Superior temporal gyrus (tissue), 1 donor: ENCODE results near the gene ARAP3.

ENCODE experiments used
- DNase-seq: peaks from one replicate; pipeline ENCODE4 v3.0.0-alpha.2; 2016; ENCODE audit errors: extremely low spot score

Gene ARAP3

DNA sequence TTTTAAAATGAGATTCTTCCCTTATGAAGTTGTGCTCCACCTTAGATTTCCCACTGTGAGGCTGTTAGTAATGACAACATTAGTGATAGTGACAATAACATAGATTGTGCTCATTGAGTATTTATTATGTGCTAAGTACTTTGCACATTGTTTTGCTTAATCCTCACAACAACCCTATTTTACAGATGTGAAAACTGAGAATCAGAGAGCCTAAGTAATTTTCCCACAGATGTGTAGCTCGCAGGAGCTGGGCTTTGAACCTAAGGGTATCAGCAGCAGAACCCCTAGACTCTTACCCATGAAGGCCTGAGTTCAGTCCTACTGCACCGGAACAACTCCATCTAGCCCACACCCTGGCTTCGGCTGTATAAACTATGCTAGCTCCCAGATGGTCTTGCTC lies 15.6 kb upstream of the ARAP3 start:
- no peak for DNase-seq

DNA sequence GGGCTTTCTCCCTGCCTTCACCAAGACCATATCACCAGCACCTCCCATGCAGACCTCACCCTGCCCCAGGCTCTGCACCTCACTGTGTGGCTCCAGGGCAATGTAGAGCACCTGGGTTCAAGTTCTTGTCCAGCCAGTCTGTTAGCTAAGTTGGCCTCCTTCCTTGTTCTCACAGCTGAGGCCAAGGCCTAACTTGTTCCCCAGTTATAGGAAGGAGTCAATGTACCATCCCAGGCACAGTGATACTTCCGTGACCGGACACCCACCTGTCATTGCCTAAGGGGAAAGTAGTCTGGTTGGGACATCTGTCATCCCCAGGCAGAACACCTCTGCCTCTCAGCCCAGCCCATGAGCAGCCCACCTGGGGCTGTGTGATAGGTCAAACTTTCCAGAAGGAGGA lies 14.4 kb upstream of the ARAP3 start:
- DNase-seq = no peak

DNA sequence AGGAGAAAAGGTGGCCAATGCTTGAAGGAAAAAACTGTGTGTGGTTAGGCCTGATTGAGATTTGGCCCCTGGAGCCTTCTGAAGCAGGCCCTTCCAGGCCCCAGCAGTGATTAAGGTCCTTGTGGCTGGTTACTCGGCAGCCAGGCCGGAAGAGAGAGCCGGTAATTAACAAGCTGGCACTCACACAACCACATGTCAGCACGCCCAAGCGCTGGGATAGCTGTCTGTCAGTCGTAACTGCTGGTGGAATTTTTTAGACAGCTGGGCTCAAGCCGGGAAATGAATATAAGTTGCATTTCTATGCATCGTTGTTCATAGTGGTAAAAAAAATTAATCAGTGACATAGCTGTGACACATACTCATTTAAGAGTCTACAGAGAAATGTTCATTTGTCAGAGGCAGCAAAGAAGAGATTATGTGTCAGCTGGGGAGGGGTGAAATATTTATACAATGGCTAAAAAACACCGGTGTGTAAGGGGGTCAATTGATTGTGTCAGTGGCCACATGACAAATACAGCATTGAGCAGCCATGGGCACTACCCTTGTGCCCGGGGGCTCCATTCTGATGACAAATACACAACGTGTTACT lies 13.7 kb upstream of the ARAP3 start:
- peak; percentile 31 for DNase-seq

DNA sequence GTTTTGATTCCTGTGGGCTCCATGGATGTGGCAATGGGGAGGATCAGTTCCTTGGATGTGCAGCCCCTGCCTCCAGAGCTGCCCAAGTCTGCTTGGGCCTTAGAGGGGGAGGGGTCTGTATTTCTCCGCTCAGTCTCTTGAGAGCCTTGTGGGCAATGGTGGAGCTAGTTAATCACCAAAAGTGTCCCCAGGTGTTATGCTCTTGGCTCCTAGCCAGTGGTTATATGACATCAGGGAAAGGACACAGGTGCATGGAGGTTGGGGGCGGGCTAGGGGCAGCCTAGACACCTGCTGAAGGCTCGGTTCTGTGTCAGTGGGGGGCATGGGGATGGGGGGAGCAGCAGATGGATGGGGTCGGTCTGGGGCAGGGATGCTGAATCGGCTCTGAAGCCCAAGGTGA lies 12.4 kb upstream of the ARAP3 start:
- DNase-seq = no peak

DNA sequence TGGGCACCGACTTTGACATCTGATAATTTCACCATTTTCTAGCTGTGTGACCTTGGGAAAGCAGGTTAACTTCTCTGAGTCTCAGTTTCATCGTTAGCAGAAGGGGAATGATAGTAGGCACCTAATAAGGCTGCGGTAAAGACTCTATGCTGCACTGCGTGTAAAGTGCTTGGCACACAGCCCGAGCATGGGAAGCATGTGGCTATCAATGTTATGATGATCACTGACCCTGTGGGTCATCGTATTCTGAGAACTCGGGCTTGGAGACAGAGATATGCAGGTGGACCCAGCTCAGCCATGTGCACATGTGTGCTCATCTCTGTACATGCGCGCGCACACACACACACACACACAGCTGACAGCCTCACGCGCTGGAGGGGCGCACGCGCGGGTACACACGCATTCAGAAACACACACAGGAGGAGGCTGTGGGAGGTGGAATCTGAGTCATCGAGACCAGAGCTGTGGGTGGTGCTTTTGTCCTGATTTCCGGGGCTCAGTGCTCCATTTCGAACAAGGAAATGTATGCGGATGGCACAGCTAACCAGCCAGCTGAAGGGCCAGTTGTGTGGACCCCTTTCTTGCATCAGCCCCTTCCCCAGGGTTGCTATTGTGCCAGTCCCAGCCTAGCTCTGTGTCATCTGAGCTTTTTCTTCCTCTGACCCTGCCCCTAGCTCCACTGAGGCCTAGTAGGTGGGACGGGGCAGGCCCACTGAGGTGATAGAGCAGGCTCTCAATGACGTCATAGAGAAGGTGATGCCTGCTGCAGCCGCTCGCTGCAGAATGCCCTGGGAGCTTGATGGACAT lies 11.1 kb upstream of the ARAP3 start:
- DNase-seq = peak; percentile 68

DNA sequence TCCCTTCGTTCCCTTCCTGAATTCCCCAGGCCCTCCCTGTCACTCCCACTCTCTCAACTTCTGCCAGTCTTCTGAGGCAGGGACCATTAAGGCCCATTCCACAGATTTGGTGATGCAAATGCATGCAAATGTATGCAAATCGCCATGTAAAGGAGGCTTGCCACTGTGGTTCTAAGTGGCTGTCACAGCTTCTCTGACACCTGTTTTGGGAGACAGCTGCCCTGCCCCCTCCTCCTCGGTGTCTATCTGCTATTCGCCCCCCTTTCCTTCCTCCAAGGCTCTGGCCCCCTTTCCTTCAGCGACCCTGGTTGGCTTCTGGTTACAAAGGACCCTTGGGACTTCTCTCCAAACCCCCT lies 10.5 kb upstream of the ARAP3 start:
- no peak for DNase-seq

DNA sequence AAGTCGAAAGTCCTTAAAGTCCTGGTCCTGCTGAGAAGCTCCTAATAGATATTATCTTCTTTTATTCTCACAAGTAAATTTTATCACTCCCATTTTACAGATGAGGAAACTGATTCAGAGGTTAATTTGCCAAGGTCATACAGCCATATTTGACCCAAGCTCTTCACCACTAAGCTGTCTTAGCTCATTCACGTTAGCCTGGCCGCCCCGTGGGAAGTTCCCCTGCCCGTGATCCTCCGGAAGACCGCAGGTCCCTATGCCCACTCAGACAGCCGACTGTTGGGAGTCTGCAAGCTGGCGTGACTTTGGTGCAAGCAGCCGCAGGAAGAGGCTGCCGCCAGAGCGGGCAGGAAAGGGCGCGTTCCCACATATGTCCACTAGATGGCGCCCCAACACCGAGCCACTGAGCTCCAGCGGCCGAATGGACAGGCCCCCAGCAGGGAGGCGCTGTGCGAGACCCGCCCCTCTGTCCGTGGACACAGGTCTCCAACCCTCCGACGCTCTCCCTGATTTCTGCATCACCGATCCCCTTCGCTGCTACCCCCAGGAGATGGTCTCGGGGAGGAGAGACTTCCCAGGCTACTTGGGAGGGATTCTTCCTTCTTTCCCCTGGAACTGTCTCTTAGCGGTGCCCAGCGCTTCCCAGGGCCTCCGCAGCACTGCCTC lies 10.0 kb upstream of the ARAP3 start:
- DNase-seq = peak; percentile 94

DNA sequence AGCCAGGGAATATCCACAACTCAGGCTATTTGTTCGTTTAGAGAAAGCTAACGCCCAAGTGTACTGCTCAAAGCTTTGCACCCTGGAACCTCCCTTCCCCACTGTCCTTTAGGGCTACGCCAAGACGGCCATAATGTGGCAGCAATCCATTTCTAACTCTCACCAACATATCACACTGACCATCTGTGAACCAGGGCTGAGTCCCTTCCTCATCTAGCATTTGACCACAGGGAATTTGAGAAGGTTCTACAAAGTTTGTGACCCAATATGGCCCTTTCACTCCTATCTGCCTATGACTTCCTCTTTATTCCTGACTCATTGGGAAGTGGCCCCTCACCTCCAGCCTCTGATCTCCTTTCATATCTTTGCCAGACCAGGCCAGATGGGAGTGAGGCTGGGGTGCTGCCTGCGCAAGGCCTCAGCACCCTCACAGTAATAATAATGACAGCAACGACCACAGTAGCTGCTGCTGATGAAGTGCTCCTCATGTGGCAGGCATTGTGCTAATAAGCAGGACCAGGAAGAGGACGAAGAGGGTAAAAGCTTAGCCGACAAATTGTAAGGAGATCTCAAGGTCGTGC lies 9.3 kb upstream of the ARAP3 start:
- no peak for DNase-seq

DNA sequence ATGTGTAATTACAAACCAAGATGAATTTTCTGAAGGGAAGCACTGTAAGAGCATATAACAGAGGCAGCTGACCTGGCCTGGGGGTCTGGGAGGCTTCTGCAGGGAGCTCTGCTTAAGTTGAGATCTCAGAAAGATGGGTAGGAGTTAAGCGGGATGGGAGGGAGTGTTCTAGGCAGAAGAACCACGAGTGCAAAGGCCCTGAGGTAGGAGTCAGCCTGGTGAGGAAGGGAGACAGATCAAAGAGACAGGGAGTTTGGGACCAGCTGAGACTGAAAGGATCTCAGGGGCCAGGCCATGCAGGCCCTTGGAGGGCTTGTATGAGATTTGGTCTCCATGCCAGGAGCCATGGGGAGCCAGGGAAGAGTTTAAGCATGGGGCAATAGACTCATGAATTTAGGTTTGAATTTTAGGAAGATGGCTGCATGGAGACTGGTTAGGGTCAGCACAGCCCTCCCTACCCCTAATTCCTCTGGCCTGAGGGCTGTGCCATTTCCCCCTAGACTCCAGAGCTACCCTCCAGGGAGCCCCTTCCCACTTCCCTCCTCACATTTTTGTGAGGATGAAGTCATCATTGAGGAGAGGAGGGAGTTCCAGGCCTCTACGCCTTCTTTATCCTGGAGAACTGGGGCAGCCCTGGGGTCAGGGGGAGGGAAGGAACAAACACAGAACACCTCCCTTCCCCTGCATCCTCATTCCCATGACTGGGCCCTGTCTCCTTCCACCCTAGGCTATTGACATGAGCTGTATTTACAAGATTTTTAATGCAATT lies 4.8 kb upstream of the ARAP3 start:
- no peak for DNase-seq

DNA sequence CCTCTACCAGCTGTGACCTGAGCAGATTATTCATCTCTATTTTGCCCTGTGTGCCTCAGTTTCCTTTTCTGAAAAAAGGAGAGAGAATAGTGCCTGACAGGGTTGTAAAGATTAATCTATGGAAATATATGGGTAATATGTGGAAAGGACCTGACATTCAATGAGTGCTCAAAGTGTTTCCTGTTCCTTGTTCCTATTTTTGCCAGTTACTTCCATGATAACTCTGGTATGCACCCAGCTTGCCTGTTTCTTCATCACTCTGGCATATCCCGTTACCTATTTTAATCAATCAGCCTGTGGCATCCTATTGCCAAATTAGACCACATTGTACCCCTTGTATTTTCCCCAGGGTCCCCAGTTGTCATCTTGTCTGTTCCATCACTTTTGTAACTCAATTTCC lies 3.6 kb upstream of the ARAP3 start:
- DNase-seq = no peak

DNA sequence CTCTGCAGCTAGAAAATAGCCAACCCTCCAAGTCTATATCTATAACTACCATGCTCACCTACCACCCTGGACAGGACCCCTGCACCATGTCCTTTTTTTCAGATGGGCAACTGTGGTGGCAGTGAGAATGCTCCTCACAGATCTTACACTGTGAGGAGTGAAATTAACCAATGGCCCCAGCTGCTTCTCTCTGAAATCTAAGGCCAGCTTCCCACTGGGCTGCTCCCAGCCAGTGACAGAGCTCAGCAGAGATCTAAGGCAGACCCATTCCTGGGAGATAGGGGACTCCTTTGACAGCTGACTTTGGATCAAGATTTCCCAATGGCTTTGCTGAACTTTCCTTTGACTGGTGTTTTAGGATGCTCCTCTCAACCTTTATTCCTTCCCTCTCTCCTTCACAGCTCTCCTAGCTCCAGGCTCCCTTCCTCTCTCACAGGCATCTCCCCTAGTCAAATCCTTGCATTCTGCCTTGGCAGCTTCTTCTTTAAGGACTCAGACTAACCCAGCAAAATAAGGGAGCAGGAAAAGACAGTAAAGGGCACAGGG lies 1.6 kb upstream of the ARAP3 start:
- no peak for DNase-seq

DNA sequence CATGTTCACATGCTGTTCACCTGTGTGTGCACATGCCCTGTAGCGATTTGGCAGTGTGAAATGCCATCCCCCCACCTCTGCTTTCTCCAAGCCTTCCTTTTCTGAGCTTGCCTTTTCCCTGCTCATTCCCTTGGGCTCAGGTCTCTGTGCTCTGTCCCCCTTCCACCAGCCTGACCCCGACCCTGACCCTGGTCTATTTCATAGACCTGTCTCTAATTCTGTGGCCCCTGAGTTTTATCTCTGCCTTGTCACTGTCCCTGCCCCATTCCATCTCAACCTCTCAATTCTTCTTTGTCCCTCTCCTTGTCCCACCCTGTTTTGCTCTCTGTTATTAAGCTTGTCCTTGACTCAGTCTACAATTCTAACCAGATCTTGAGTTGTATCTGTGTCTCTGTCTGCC lies 735 bp downstream of the ARAP3 start:
- DNase-seq = no peak

DNA sequence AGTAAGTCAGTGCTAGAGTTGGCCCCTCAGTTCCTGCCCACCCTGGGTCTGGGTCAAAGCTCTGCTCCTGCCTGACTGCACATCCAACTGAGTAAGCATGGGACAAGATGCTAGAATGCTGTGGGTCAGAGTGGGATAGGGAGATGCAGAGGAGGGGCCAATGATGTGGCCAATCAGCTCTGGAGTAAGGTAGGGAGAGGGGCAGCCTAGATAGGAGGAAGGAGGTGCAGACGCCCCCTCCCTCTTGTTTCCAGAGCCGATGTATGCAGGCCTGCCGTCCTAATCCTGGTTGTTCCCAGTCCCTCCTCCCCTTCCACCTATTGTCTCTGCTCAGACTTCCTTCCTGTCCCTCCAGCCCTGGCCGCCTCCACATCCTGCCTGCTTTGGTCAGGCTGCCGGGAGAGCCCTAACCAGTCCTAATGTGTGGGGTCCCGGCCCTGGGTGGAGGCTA lies 1.3 kb downstream of the ARAP3 start:
- no peak for DNase-seq

DNA sequence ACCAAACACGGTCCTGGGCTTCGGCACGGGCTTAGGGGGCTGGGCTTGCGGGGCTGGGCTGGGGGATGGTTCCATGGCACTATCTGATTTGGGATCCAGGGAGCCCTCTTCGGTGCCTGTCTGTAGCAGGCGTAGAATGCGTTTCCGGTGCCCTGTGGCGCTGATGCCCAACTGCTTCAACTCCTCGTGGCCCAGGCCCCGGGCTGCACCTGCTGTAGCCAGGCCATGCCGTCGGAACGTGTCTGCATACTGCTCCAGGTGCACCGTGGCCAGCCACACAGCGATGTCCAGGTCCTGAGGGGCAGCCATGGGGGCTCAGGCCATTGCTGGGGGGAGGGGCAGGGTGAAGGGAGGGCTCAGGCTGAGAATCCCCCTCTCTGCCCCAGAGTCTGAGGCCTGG lies 1.9 kb downstream of the ARAP3 start:
- no peak for DNase-seq

DNA sequence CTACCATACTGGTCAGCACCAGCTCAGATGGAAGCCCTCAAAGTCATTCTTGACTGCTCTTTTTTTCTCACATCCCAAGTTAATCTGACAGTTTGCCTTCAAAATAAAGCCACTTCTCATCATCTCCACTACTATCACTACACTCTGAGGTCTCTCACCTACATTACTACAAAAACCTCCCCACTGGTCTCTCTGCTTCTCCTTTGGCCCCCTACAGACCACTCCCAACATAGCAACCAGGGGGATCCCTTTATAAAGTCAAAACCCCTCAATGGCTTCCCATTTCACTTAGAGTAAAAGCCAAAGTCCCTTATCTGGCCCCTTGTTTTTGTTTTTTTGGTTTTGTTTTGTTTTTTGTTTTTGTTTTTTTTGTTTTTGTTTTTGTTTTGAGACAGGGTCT lies 4.6 kb downstream of the ARAP3 start:
- DNase-seq = no peak

DNA sequence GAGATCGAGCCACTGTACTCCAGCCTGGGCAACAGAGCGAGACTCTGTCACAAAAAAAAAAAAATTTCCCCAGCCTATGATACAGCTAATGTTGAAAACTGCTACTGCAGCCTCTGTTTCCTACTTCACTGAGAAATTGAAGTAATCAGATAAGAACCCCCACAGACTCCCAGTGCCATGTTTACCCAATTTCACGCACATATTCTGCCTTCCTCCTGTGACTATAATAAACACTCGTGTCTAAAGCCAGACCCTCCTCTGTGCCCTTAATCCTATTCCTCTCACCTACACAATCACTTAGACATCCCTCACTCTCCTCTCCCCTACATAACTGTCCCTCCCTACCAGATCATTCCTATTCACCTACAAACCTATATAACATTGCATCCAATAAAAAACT lies 6.4 kb downstream of the ARAP3 start:
- no peak for DNase-seq

DNA sequence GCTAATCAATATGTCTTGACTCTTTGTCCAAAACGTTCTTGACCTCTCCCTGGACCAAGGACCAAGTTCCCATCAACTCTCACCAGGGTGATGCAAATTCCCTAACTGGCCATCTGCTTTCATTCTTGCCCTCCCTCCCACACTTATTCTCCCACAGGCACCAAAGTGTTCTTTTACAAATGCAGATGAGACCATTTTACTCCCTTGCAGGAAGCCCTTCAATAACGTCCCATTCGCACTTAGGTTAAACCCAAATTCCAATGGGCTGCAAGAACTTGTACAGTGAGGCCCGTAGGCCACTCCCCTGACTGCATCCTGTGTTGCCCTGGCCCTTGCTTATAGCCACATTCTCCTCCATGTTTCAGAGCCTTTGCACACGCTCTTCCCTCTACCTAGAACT lies 7.3 kb downstream of the ARAP3 start:
- DNase-seq = no peak

DNA sequence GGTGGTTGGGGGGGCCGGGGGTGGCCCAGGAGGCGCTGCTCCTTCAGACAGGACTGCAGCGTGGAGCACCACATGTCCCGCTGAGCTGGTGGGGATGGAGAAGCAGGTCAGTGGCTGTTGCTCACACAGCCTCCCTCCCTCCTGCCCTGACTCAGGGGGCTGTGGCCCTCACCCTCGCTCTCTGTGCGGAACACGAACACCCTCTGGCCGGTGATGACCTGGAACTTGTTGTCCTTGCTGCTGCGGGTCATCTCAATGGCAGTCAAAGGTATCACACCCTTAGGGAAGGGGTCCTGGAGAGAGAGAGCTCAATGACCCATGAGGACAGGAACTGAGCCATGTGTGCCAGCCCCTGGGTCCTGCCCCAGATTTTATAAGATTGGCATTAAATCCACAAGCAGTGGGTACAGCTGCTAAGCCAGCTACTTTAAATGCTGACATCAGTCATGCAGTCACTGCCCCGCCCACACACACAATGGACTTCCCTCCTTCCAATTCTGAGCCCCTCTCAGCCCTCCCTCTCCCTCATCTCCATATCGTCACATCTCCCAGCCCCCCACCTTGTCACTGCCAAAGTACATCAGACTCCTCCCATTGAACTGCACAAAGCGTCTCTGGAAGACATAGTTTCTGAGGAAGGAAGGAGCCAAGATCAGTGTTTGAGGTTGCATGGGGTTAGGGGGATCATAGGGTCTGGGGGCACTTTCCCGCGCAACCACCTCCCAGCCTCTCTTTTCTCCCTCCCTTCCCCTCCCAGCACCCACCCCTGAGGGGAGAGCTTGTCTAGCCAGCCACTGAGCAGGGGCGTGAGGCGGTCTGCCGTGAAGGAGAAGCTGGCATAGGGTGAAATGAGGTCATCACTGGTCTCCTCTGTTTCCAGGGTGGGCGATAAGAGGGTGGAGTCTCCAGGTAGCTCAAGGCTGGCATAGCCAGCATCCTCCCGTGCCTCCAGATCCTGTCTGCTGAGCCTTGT lies 8.9 kb downstream of the ARAP3 start:
- peak; percentile 32 for DNase-seq

DNA sequence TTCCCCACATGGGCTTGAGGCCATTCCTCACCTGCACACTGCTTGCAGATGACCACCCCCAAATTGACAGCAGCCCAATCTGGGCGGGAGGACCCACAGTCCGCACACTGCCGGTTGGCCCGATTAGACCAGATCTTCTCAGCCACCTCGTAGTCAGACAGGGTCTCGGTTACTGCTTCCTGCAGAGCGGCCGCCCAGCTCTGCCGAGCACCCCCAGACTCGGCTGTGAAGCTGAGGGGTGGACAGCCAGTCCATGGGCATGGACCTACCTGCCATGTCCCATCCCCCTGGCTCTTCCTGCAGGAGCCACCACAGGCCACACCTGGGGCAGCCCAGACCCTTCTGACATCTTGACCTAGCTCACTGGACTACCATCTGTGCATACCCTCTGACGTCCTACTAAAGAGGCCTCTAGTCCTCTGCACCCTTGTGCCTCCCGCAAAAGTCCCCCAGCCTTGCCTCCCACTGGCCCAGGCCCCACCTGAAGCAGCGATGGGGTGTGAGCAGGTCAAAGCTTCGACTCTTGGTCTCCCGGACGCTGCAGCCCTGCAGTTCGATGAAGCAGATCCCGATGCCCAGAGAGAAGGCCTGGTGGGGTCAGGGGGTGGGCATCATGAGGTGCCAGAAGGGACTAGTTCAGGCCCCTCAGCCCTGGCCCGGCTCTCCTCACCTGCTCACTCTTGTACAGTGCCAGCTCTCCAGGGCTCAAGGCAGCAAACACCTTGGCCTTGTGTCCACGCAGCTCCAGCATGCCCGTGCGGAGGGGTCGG lies 9.8 kb downstream of the ARAP3 start:
- DNase-seq = no peak

DNA sequence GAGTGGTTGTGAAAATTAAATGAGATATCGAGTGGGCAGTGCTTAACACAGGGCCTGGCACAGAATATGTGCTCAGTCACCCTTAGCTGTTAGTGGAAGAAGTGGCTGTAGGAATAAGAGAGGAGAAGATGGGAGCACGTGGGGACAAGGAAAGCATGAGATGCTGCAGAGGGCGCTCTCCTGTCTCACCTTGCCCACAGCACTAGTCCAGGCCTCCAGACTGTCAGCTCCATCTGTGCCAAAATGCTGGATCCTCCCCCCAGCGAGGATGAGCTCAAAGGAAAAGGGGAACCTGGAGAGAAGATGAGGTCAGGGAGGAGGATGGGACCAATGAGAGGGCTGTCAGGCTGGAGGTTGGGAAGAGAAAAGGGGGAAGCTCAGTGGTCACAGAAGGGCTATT lies 12.5 kb downstream of the ARAP3 start:
- DNase-seq = no peak
